Prostate gland (tissue), 2 donors: Measurements from ENCODE around the gene ZNF655.

Experiments
- CTCF ChIP-seq, 4 experiments: fragments of 200-600 bp in 2 of 4; fragments of 450-650 bp in 2 of 4; sonication (generic) in 2 of 4; IDR thresholded peaks; 1 replicate in 3 of 4; 2 replicates in 1 of 4; pipeline ENCODE4 v1.5.1; 2016 to 2019; ENCODE audit warnings: antibody characterized with exemption in 4 of 4, mild to moderate bottlenecking in 2 of 4, moderate library complexity in 2 of 4
- POLR2AphosphoS5 ChIP-seq: sonication (generic); formaldehyde crosslinking; IDR thresholded peaks from one replicate; pipeline ENCODE4 v1.6.1; 2017; ENCODE audit warnings: antibody characterized with exemption

GRCh38 chr7:99618726-99619125, 60.3 kb downstream of the ZNF655 start:
- TF ChIP-seq CTCF (IDR thresholded peaks at IDR 0.05) (no peak), POLR2AphosphoS5 (no peak)
